ENCODE data around the gene CIB1.

GRCh38 chr15:90233387-90234095 lies at the start of gene CIB1:
- peak in 1 of 4 experiments; percentile 49 for TF ChIP-seq CTCF (IDR thresholded peaks at IDR 0.05)
- peak in 2 of 4 donors; percentile 65 to 92 for TF ChIP-seq POLR2AphosphoS5 (IDR thresholded peaks at IDR 0.05)
- peak; percentile 49 to 66 for TF ChIP-seq POLR2A (IDR thresholded peaks at IDR 0.05)
- peak in 1 of 4 donors; percentile 60 for TF ChIP-seq EP300 (IDR thresholded peaks at IDR 0.05)
